ENCODE measurements around the gene CDX1. TPM values are rescaled to one million over a fixed set of nuclear protein-coding genes. Genes with fewer than 3 reads are reported as not detected.

The CDX1 gene
- total and polyA plus RNA-seq, 8 donors = 0.31 to 472 (median 2.0) TPM; not detected in 5

DNA sequence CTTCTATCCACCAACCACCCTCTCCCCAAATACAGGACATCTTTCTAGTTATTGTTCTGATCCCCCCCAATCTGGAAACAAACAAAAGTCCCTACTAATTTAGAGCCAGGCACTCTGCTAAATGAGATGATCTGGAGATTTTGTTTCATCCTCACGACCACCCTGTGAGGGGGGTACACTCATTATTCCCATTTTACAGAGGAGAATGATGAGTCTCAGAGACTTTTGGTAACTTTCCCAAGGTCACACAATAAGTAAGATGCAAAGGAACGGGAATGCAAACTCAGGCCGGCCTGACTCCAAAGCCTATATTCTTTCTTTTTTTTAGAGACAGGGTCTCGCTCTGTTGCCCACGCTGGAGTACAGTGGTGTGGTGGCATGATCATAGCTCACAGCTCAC is 20.3 kb upstream of the CDX1 start:
- WGBS, 5 donors = 83 to 92% (median 90%) methylated on average over 5 of the region's 5 CpGs

DNA sequence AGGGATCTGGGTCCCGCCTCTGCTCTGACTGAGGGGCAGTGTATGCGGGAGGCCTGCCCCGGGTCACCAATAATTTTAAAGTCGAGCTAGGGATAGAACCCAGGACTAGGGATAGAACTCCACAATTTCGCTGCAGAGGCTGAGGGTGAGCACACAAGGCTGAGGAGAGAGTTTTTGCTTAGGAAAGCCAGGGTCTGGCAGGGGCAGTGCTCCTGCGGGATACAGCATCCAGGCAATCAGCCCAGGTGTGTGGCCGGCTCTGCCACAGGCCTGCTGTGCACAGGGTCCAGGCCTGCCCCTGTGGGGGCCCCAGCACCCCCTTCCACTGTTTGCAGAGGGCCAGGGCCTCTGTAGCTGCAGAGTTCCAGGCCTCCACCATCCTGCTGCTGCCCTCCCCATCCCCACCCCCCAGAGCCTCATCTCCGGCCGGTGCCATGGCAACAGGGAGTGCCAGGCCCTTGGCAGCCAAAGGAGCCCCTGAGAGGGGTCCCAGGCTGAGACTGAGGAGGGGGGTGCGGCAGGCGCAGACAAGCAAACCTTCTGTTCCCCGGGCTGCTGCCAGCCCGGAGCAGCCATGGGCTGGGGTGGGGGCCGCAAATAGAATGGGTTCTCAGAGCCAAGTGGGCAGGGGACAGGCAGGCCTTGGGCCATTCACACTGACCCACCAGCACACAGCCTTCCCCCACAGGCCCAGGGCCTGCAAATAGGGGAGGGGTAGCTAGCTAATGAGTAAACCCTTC is 19.5 kb upstream of the CDX1 start:
- peak in 1 of 2 donors; percentile 77 for DNase-seq
- Histone ChIP-seq H3K4me3 (no peak overlapping the region), H3K27ac (peak overlapping the region in 3 of 5 donors; percentile 45 to 83 (median 61)), H3K27me3 (no peaks in the 10 kb centered on the region), H3K36me3 (no peaks in the 10 kb centered on the region), H3K9me3 (no peaks in the 10 kb centered on the region), H3K4me1 (peaks cover 6 to 50% (median 33%) of the 10 kb centered on the region in 4 donors)
- intact Hi-C loops (cut with DNase I; ENCODE audit: low total_unique reads) = no loop called here
- 78 to 100% (median 85%) methylated on average over 3 to 14 of the region's 14 CpGs for WGBS, 5 donors
- TF ChIP-seq POLR2A (IDR thresholded peaks at IDR 0.05) (no peak), POLR2AphosphoS5 (IDR thresholded peaks at IDR 0.05) (no peak), EP300 (IDR thresholded peaks at IDR 0.05) (no peak)
- TF ChIP-seq, protein P1, sequence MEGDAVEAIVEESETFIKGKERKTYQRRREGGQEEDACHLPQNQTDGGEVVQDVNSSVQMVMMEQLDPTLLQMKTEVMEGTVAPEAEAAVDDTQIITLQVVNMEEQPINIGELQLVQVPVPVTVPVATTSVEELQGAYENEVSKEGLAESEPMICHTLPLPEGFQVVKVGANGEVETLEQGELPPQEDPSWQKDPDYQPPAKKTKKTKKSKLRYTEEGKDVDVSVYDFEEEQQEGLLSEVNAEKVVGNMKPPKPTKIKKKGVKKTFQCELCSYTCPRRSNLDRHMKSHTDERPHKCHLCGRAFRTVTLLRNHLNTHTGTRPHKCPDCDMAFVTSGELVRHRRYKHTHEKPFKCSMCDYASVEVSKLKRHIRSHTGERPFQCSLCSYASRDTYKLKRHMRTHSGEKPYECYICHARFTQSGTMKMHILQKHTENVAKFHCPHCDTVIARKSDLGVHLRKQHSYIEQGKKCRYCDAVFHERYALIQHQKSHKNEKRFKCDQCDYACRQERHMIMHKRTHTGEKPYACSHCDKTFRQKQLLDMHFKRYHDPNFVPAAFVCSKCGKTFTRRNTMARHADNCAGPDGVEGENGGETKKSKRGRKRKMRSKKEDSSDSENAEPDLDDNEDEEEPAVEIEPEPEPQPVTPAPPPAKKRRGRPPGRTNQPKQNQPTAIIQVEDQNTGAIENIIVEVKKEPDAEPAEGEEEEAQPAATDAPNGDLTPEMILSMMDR (IDR thresholded peaks at IDR 0.05) = no peak

More for the DNA sequence above, 20.3 kb upstream of the CDX1 start:
- intact Hi-C loops (cut with DNase I; ENCODE audit: low total_unique reads) = no loop called here
- H3K4me1 ChIP-seq = peaks cover 12 to 55% (median 40%) of the 10 kb centered on the region in 4 donors
- no peaks in the 10 kb centered on the region for H3K36me3 ChIP-seq
- no peaks in the 10 kb centered on the region for H3K9me3 ChIP-seq
- no peak overlapping the region for H3K4me3 ChIP-seq
- TF ChIP-seq POLR2A (IDR thresholded peaks at IDR 0.05) (no peak), EP300 (IDR thresholded peaks at IDR 0.05) (no peak), POLR2AphosphoS5 (IDR thresholded peaks at IDR 0.05) (no peak)
- TF ChIP-seq, protein P1 (IDR thresholded peaks at IDR 0.05) = no peak
- peak overlapping the region in 4 of 5 donors; percentile 2 to 83 (median 62) for H3K27ac ChIP-seq
- no peaks in the 10 kb centered on the region for H3K27me3 ChIP-seq
- no peak for DNase-seq

DNA sequence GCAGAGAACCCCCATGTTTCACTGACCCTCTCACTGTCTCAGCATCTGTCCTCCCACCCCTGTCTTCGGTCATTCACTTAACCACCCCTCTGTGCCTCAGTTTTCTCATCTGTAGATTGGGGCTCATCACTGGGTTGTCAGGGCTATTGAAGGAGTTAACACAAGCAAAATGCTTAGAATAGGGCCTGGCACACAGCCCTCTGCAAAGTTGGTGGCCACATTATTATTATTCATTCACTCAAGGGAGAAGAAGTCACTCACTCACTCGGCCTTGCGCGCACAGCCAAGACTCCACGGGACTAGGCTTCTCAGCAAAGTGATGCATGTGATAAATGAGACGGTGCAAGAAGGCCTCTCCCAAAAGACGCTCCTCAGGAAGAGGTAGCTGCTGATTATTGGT is 18.9 kb upstream of the CDX1 start:
- no peaks in the 10 kb centered on the region for H3K36me3 ChIP-seq
- TF ChIP-seq EP300 (IDR thresholded peaks at IDR 0.05) (no peak), POLR2AphosphoS5 (IDR thresholded peaks at IDR 0.05) (no peak), POLR2A (IDR thresholded peaks at IDR 0.05) (no peak)
- TF ChIP-seq, protein P1 (IDR thresholded peaks at IDR 0.05) = no peak
- H3K4me1 ChIP-seq = peaks cover 0 to 49% (median 28%) of the 10 kb centered on the region in 4 donors
- no peak for DNase-seq
- no peak overlapping the region for H3K4me3 ChIP-seq
- 61 to 88% (median 83%) methylated on average over 7 of the region's 7 CpGs for WGBS, 5 donors
- no peaks in the 10 kb centered on the region for H3K27me3 ChIP-seq
- intact Hi-C loops (cut with DNase I; ENCODE audit: low total_unique reads) = no loop called here
- peak overlapping the region in 4 of 5 donors; percentile 37 to 83 (median 53) for H3K27ac ChIP-seq
- no peaks in the 10 kb centered on the region for H3K9me3 ChIP-seq

DNA sequence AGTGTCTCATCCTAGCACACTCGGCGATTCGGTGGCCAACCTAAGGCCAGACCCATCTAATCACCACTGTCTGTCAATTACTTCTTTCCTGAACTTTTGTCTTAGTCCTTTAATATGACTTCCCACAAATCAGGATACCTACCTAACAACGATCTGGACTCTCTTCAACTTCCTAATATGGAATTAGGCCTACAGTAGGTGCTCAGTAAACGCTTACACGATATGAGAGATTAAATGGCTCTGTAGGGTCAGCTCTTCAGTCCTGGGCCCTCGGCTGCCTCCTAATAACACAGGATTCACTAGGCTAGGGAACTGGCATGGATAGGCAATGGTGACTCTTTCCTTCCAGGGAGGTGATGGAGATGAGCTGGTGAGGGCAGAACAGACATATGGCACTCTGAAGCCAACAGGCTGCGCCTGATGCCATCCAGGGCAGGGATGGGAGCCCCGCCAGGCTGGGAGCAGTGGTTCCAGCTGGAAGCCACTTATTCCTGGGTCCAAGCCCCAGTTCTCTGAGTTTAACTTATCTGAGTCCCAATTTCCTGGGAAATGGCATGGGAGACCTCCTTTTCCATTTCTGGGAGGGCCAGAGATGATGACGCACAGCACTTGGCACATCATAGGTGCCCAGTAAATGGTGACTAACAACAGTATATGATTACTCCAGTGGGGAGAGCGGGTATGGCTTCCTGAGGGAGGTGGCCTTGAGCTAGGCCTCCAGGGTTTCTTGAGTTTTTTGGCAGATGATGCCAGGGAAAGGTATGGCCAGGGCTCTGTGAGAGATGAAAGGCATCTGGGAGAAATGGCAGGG is 18.3 kb upstream of the CDX1 start:
- no peak for DNase-seq
- 75 to 88% (median 85%) methylated on average over 11 of the region's 11 CpGs for WGBS, 5 donors
- Histone ChIP-seq H3K27me3 (no peaks in the 10 kb centered on the region), H3K4me3 (no peak overlapping the region), H3K9me3 (no peaks in the 10 kb centered on the region), H3K27ac (peak overlapping the region; percentile 5 to 83 (median 45)), H3K36me3 (no peaks in the 10 kb centered on the region), H3K4me1 (peaks cover 0 to 49% (median 23%) of the 10 kb centered on the region in 4 donors)
- intact Hi-C loops (cut with DNase I; ENCODE audit: low total_unique reads) = no loop called here
- TF ChIP-seq POLR2A (IDR thresholded peaks at IDR 0.05) (no peak), POLR2AphosphoS5 (IDR thresholded peaks at IDR 0.05) (no peak), EP300 (IDR thresholded peaks at IDR 0.05) (no peak)
- TF ChIP-seq, protein P1 (IDR thresholded peaks at IDR 0.05) = no peak
